Measurements from ENCODE around the gene DGCR2.

The DGCR2 gene

DNA sequence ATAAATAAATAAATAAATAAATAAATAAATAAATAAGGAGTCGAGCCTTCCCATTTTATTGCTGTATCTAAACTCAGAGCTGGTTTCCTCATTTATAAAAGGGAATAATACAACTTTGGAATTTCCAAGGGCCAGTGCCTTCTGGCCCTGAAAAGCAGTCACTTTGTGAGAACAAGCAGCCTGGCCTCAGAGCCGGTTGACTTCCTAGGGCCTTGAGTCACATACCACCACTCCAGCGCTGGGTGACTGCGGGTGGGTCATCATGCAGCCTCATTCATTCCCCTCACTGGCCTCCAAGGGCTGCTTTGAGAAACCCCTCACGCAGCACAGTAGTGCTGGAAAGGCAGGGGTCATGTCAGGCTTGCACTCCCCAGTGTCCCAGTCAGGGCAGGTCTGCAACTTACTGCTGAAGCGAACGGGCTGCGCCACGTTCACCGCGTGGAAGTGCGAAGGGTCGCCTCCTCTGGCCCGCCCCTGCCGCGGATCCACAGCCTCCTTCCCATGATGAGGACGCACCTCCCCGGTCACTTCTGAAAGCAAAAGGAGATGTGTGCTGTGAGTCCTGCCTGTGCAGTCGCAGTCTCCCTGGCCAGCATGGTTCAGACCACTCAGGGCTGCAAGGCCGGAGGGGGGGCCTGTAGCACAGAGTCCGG is 54.4 kb downstream of the DGCR2 start:
- H3K27me3 ChIP-seq (ENCODE audit: control insufficient read depth, insufficient read depth, low read length, poor library complexity, severe bottlenecking) = no peaks in the 10 kb centered on the region
- 93 to 94% methylated on average over 20 to 21 of the region's 21 CpGs for WGBS, 2 experiments
- H3K36me3 ChIP-seq (ENCODE audit: control insufficient read depth, insufficient read depth, low read length) = peaks cover 17% of the 10 kb centered on the region

DNA sequence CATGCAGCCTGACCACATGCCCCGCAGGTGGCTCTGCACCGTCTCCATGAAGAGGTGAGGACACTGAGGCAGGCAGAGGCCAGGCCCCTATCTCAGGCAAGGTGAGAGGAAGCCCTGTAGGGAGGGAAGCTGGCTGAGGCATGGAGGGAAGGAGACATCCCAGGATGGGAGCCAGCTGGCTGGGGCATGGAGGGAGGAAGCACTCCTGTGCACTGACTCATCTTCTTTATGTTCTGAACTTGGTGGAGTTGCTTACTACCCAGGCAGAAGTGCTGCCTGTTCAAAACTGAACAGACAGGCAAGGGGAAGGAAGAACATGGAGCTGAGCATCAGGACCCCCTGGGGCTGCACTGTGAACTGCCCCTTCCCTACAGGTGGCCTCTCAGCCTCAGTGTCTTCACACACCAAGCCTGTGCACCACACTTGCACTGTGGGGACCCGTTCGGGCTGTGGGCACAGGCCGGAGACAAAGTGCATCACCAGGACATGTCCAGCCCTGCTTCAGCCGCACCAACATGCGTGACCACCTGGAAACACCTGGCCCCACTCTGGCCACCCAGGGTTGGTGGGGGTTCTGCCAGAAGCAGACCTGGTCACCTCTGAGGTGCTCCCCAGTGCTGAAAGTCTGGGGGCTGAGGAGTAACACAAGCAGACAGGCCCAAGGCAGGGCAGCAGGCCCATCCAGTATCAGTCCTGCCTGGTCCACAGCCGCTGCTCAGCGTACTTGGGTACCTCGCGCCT is 55.5 kb downstream of the DGCR2 start:
- Histone ChIP-seq H3K36me3 (ENCODE audit: control insufficient read depth, insufficient read depth, low read length) (peaks cover 17% of the 10 kb centered on the region), H3K9me3 (ENCODE audit: control insufficient read depth, low read length) (no peaks in the 10 kb centered on the region), H3K27ac (ENCODE audit: insufficient read depth, low read depth, low read length, poor library complexity, severe bottlenecking) (no peak overlapping the region), H3K27me3 (ENCODE audit: control insufficient read depth, insufficient read depth, low read length, poor library complexity, severe bottlenecking) (no peaks in the 10 kb centered on the region), H3K4me1 (ENCODE audit: control insufficient read depth, insufficient read depth, low read length) (no peaks in the 10 kb centered on the region), H3K4me3 (ENCODE audit: insufficient read depth, low read depth, low read length) (no peak overlapping the region)
- WGBS, 2 experiments = 93 to 99% methylated on average over 11 of the region's 11 CpGs

More for the DNA sequence above, 54.4 kb downstream of the DGCR2 start:
- H3K27ac ChIP-seq (ENCODE audit: insufficient read depth, low read depth, low read length, poor library complexity, severe bottlenecking) = no peak overlapping the region
- H3K4me3 ChIP-seq (ENCODE audit: insufficient read depth, low read depth, low read length) = no peak overlapping the region
- no peaks in the 10 kb centered on the region for H3K4me1 ChIP-seq (ENCODE audit: control insufficient read depth, insufficient read depth, low read length)
- H3K9me3 ChIP-seq (ENCODE audit: control insufficient read depth, low read length) = no peaks in the 10 kb centered on the region

DNA sequence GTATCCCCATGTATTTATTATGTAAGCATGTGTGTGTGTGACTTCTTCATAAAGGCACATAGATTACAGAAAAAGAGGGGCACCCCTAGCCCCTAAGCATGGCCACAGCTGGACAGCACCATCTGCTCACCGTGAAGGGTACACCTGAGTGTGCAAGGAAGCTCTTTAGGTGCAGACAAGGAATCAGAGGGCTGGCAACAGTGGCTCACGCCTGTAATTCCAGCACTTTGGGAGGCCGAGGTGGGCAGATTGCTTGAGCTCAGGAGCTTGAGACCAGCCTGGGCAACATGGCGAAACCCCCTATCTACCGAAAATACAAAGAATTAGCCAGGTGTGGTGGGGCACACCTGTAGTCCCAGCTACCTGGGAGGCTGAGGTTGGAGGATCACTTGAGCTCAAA is 56.3 kb downstream of the DGCR2 start:
- 90 to 93% methylated on average over 5 of the region's 5 CpGs for WGBS, 2 experiments
- peaks cover 17% of the 10 kb centered on the region for H3K36me3 ChIP-seq (ENCODE audit: control insufficient read depth, insufficient read depth, low read length)

DNA sequence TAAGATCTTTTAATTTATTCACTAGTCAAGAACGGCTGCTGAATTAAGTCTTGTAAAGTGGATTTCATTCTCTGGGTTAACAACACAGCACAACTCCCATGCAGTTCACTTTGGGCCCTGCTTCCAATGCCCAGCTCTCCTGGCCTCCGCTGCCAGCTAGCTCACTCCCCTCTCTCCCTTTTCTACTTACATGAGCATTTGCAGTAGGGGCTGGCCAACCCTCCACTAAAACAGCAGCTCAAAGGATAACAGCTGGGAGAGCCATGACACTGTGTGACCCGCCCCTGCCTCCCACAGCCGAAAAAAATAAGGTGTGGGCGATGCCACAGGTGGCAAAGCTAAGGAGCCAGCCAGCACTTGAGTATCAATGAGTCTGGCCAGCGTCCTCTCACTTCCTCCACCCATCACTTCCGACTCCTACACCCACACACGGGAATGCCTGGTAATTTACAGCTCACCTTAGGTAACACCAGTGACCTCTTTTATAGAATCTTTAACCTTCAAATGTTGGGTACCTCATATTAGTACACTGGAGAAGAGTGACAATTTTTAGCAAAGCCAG is 56.8 kb downstream of the DGCR2 start:
- Histone ChIP-seq H3K27ac (ENCODE audit: insufficient read depth, low read depth, low read length, poor library complexity, severe bottlenecking) (no peak overlapping the region), H3K4me3 (ENCODE audit: insufficient read depth, low read depth, low read length) (no peak overlapping the region), H3K36me3 (ENCODE audit: control insufficient read depth, insufficient read depth, low read length) (peaks cover 17% of the 10 kb centered on the region), H3K27me3 (ENCODE audit: control insufficient read depth, insufficient read depth, low read length, poor library complexity, severe bottlenecking) (no peaks in the 10 kb centered on the region), H3K4me1 (ENCODE audit: control insufficient read depth, insufficient read depth, low read length) (no peaks in the 10 kb centered on the region), H3K9me3 (ENCODE audit: control insufficient read depth, low read length) (no peaks in the 10 kb centered on the region)
- 92 to 95% methylated on average over 8 of the region's 8 CpGs for WGBS, 2 experiments

More for the DNA sequence above, 56.3 kb downstream of the DGCR2 start:
- Histone ChIP-seq H3K27me3 (ENCODE audit: control insufficient read depth, insufficient read depth, low read length, poor library complexity, severe bottlenecking) (no peaks in the 10 kb centered on the region), H3K9me3 (ENCODE audit: control insufficient read depth, low read length) (no peaks in the 10 kb centered on the region), H3K4me3 (ENCODE audit: insufficient read depth, low read depth, low read length) (no peak overlapping the region), H3K27ac (ENCODE audit: insufficient read depth, low read depth, low read length, poor library complexity, severe bottlenecking) (no peak overlapping the region), H3K4me1 (ENCODE audit: control insufficient read depth, insufficient read depth, low read length) (no peaks in the 10 kb centered on the region)

DNA sequence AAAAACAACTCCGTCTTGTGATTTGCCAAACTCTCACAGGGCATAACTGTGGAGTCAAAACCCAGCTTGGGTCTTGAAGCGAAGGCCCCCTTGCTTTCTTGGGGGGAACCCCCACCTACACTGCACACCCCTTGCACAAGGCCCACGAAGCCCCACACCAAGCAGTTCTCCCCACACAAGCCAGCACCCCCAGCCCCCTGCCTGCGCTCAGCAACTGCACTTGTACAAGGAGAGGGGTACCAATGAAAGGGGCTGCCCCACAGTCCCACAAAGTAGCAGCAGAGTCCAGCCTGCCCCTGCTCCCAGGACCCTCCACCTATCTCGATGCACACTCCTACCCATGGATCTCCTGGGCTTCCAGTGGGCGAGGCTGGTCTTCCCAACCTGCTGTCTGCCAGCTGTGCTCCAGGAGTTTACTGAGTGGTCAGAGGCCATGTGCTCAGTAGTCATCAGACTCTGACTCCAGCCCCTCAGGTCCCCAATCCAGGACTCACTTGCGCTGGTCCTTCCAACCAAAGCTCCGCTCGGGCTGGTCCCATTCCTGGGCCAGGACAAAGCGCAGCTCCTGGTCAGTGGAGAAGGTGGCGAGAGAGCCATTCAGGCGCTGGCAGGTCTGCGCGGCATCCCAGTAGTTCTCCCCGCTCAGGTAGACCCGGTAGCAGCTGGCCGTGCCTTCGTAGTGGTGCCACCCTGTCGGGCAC is 57.7 kb downstream of the DGCR2 start:
- Histone ChIP-seq H3K4me1 (ENCODE audit: control insufficient read depth, insufficient read depth, low read length) (no peaks in the 10 kb centered on the region), H3K27me3 (ENCODE audit: control insufficient read depth, insufficient read depth, low read length, poor library complexity, severe bottlenecking) (no peaks in the 10 kb centered on the region), H3K9me3 (ENCODE audit: control insufficient read depth, low read length) (no peaks in the 10 kb centered on the region), H3K27ac (ENCODE audit: insufficient read depth, low read depth, low read length, poor library complexity, severe bottlenecking) (no peak overlapping the region), H3K36me3 (ENCODE audit: control insufficient read depth, insufficient read depth, low read length) (peaks cover 17% of the 10 kb centered on the region), H3K4me3 (ENCODE audit: insufficient read depth, low read depth, low read length) (no peak overlapping the region)
- 95% methylated on average over 19 of the region's 19 CpGs for WGBS, 2 experiments

DNA sequence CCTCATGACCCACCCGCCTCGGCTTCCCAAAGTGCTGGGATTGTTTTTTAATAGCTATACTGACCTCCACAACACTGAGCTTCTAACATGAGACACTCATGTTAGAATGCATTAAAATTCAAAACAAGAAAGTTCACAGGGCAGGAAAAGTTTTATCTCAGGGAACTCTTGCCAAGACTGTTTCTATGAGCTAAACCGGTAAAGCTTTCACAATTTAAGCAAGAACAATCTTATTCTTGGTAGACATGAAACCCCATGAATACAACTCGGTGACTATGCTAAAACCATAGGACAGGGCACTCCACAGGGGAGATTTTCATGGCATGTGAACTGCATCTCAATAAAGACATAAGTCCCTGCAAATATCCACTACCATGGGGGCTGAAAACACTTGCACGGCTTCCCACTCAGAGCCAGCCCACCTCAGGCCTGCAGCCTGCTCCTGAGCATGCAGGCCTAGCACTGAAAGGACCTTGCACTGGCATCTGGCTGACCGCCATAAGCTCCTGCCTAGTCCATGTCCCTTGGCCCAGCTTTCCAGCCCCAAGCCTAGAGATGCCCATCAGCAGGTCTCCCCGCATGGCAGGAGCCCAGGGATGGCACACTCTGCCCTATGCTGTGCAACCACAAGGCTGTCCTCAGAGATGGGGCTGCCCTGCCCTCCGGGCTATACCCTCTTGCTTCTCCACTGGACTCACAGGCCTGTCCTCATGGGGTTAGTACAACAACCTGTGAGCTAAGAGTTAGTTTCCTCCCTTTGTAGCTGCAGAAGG is 58.4 kb downstream of the DGCR2 start:
- Histone ChIP-seq H3K4me1 (ENCODE audit: control insufficient read depth, insufficient read depth, low read length) (no peaks in the 10 kb centered on the region), H3K27me3 (ENCODE audit: control insufficient read depth, insufficient read depth, low read length, poor library complexity, severe bottlenecking) (no peaks in the 10 kb centered on the region), H3K27ac (ENCODE audit: insufficient read depth, low read depth, low read length, poor library complexity, severe bottlenecking) (no peak overlapping the region), H3K36me3 (ENCODE audit: control insufficient read depth, insufficient read depth, low read length) (peaks cover 17% of the 10 kb centered on the region), H3K9me3 (ENCODE audit: control insufficient read depth, low read length) (no peaks in the 10 kb centered on the region), H3K4me3 (ENCODE audit: insufficient read depth, low read depth, low read length) (no peak overlapping the region)
- 94 to 95% methylated on average over 8 of the region's 8 CpGs for WGBS, 2 experiments

DNA sequence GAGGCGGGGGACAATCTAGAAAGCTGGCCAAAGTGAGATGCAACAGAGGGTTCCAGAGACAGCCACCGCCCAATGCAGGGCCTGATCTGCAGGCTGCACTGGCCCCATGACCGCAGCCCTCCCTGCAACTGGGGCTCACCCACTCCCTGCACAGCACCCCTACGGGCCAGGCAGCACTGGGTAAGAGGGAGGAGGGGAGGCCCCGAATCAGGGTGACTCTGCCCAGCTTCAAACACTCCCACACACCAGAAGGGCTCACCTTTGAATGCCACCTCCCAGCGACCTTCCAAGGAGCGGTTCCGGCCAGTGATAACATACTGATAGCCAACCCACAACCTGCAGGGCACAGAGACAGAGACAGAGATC is 59.3 kb downstream of the DGCR2 start:
- Histone ChIP-seq H3K27me3 (ENCODE audit: control insufficient read depth, insufficient read depth, low read length, poor library complexity, severe bottlenecking) (no peaks in the 10 kb centered on the region), H3K4me3 (ENCODE audit: insufficient read depth, low read depth, low read length) (no peak overlapping the region), H3K36me3 (ENCODE audit: control insufficient read depth, insufficient read depth, low read length) (peaks cover 17% of the 10 kb centered on the region), H3K27ac (ENCODE audit: insufficient read depth, low read depth, low read length, poor library complexity, severe bottlenecking) (no peak overlapping the region), H3K9me3 (ENCODE audit: control insufficient read depth, low read length) (no peaks in the 10 kb centered on the region), H3K4me1 (ENCODE audit: control insufficient read depth, insufficient read depth, low read length) (no peaks in the 10 kb centered on the region)
- WGBS, 2 experiments = 89 to 93% methylated on average over 7 to 8 of the region's 8 CpGs

DNA sequence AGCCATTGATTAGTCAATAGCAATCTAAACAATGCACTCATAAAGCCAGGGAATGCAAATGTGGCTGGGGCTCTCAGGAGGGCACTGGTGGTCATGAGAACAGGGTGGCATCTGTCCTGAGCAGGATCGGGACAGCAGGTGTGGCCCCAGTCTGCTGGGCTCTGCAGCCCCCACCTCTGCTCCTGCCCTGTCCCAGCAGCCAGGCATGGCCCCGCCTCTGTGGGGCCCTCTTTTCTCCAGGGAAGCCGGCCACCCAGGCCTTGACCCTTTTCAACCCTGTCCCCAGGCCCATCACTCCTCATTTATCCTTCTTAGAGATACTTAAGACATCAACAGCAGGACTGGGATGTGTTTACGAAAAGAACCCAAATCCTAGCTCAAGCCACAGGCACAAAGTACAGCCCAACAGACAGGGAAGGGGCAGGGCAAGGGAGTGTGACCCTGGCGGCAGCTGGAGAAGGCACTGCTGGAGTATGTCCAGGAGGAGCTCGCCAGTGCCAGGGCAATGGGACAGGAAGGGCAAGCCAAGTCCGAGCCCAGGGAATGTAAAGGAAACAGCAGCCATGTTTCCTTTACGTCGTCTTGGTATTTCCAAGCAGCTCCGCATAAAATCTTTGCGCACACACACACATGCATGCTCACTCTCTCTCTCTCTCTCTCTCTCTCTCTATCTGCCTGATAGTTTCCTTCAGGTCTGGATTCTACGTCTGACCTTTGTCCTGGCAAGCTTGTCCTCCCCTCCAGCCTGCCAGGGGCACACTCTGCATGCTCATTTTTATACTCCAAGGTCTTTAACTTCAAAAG is 59.9 kb downstream of the DGCR2 start:
- 84 to 86% methylated on average over 12 of the region's 12 CpGs for WGBS, 2 experiments
- peaks cover 17% of the 10 kb centered on the region for H3K36me3 ChIP-seq (ENCODE audit: control insufficient read depth, insufficient read depth, low read length)
- no peak overlapping the region for H3K4me3 ChIP-seq (ENCODE audit: insufficient read depth, low read depth, low read length)
- no peaks in the 10 kb centered on the region for H3K27me3 ChIP-seq (ENCODE audit: control insufficient read depth, insufficient read depth, low read length, poor library complexity, severe bottlenecking)
- H3K27ac ChIP-seq (ENCODE audit: insufficient read depth, low read depth, low read length, poor library complexity, severe bottlenecking) = no peak overlapping the region
- H3K9me3 ChIP-seq (ENCODE audit: control insufficient read depth, low read length) = no peaks in the 10 kb centered on the region
- H3K4me1 ChIP-seq (ENCODE audit: control insufficient read depth, insufficient read depth, low read length) = no peaks in the 10 kb centered on the region

DNA sequence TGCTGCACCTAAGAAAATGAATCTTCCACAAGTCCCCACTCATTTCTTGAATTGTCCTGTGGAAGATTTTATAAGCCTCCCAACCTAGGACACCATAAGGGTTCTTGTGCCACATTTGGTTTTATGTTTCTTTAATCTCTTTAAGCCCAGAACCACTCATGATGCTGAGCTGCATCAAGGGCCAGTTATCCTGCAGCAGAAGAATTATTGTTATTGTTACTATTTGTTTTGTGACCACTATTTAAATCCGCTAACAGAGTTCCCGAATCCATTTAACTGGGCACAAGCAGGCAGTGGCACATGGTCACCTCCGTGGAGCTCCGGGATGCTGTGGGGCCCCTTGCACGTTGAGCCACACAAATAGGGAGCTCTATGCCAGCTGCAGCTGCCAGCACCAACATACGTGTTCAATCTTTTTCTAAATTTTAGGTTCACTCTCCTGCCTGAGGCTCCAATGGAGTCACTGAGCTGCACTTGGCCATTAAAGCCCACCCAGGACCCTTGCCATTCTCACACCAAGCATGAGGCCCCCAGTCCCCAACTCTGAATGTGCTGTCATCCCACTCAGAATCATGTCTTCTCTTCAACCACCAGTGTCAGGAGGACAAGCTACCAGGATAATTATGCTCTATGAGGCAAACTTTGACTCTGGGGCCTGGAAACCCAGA is 60.6 kb downstream of the DGCR2 start:
- Histone ChIP-seq H3K36me3 (ENCODE audit: control insufficient read depth, insufficient read depth, low read length) (peaks cover 17% of the 10 kb centered on the region), H3K27ac (ENCODE audit: insufficient read depth, low read depth, low read length, poor library complexity, severe bottlenecking) (no peak overlapping the region), H3K9me3 (ENCODE audit: control insufficient read depth, low read length) (no peaks in the 10 kb centered on the region), H3K4me3 (ENCODE audit: insufficient read depth, low read depth, low read length) (no peak overlapping the region), H3K4me1 (ENCODE audit: control insufficient read depth, insufficient read depth, low read length) (no peaks in the 10 kb centered on the region), H3K27me3 (ENCODE audit: control insufficient read depth, insufficient read depth, low read length, poor library complexity, severe bottlenecking) (no peaks in the 10 kb centered on the region)
- WGBS, 2 experiments = 95 to 96% methylated on average over 6 of the region's 6 CpGs

All from ectodermal cell (in vitro differentiated cells).